GM18873 (cell line): Measurements from ENCODE around the gene NCS1.

ENCODE experiments used
- ATAC-seq: cut with Tn5 transposase; IDR thresholded peaks from one replicate; pipeline ENCODE4 v1.9.1; 2021; ENCODE audit warnings: mild to moderate bottlenecking, moderate library complexity, moderate number of reproducible peaks; ENCODE audit not compliant: unreplicated experiment, low FRiP score

Gene NCS1

GRCh38 chr9:130172161-130172857 is at the start of gene NCS1:
Gene NCS1, plus strand, starts transcription at chr9:130172404. Its CDS starts 260 bp downstream, at chr9:130172664.
- no peak for ATAC-seq

GRCh38 chr9:130122456-130122855 is 49.7 kb upstream of the NCS1 start:
- ATAC-seq: no peak

GRCh38 chr9:130124085-130124860 is 47.9 kb upstream of the NCS1 start:
- no peak for ATAC-seq

GRCh38 chr9:130126721-130127433 is 45.3 kb upstream of the NCS1 start:
- no peak for ATAC-seq

- ATAC-seq: no peak
Observed at GRCh38 chr9:130128251-130128650, 44.0 kb upstream of the NCS1 start.

- no peak for ATAC-seq
Observed at GRCh38 chr9:130128733-130129431, 43.3 kb upstream of the NCS1 start.

GRCh38 chr9:130129432-130130061 is 42.7 kb upstream of the NCS1 start:
- ATAC-seq: no peak

- no peak for ATAC-seq
Observed at GRCh38 chr9:130132746-130133145, 39.5 kb upstream of the NCS1 start.

- no peak for ATAC-seq
Observed at GRCh38 chr9:130137081-130137640, 35.0 kb upstream of the NCS1 start.

- no peak for ATAC-seq
Observed at GRCh38 chr9:130137641-130138081, 34.5 kb upstream of the NCS1 start.

- no peak for ATAC-seq
Observed at GRCh38 chr9:130138171-130138653, 34.0 kb upstream of the NCS1 start.

GRCh38 chr9:130138791-130139190 is 33.4 kb upstream of the NCS1 start:
- ATAC-seq: no peak

GRCh38 chr9:130139251-130139650 is 33.0 kb upstream of the NCS1 start:
- no peak for ATAC-seq

GRCh38 chr9:130140706-130141105 is 31.5 kb upstream of the NCS1 start:
- ATAC-seq: no peak

- no peak for ATAC-seq
Observed at GRCh38 chr9:130142056-130142455, 30.1 kb upstream of the NCS1 start.

- no peak for ATAC-seq
Observed at GRCh38 chr9:130142641-130143040, 29.6 kb upstream of the NCS1 start.

GRCh38 chr9:130143279-130143893 is 28.8 kb upstream of the NCS1 start:
- ATAC-seq: no peak

- ATAC-seq: no peak
Observed at GRCh38 chr9:130143958-130144366, 28.2 kb upstream of the NCS1 start.

- ATAC-seq: no peak
Observed at GRCh38 chr9:130144703-130145102, 27.5 kb upstream of the NCS1 start.
